GM10248 (cell line): ENCODE measurements around the gene HESX1.
A peak's percentile ranks its signal among the peaks of the same experiment; 100 is the strongest.

Source experiments
- CTCF ChIA-PET: fragments of 300-600 bp; sonication (Branson Sonifier 250); formaldehyde crosslinking; extraction: SDS; loops from one replicate; lab custom pipeline; 2021; ENCODE audit warnings: antibody characterized with exemption; lab: Yijun Ruan, JAX
- POLR2A ChIA-PET: fragments of 350-650 bp; sonication (Branson Sonifier 250); formaldehyde crosslinking; extraction: SDS; loops from one replicate; lab custom pipeline; 2020; ENCODE audit warnings: antibody characterized with exemption; lab: Yijun Ruan, JAX
- DNase-seq: peaks from one replicate; pipeline ENCODE4 v3.0.0; 2012; ENCODE audit errors: extremely low spot score
- TF ChIP-seq, protein P1 (sequence below): IDR thresholded peaks from 2 replicates; pipeline ENCODE4 v1.5.1; 2012; ENCODE audit warnings: mild to moderate bottlenecking, low read depth; ENCODE audit errors: extremely low read depth, missing control alignments, control extremely low read depth

The HESX1 gene

DNA sequence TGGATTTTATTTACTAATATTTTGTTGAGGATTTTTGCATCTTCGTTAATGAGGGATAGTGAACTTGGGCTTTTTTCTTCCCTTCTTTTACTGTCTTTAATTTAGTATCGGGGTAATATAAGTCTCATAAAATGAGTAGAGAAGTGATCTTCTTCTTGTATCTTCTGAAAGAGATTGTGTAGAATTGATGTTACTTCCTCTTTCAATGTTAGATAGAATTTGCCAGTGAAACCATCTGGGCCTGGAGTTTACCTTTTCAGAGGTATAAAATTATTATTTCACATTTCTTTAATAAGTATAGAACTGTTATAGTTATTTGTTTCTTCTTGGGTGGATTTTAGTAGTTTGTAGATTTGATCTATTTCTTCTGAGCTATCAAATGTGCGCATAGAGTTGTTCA, 7.8 kb downstream of the HESX1 start:
- no peak for DNase-seq
- ChIA-PET POLR2A (no interaction called here), CTCF (interaction anchor here (4.4 kb wide), 1 partner anchor 13 kb away, joined by 13 read pairs; no protein-coding TSS in a partner anchor)
- TF ChIP-seq, protein P1, sequence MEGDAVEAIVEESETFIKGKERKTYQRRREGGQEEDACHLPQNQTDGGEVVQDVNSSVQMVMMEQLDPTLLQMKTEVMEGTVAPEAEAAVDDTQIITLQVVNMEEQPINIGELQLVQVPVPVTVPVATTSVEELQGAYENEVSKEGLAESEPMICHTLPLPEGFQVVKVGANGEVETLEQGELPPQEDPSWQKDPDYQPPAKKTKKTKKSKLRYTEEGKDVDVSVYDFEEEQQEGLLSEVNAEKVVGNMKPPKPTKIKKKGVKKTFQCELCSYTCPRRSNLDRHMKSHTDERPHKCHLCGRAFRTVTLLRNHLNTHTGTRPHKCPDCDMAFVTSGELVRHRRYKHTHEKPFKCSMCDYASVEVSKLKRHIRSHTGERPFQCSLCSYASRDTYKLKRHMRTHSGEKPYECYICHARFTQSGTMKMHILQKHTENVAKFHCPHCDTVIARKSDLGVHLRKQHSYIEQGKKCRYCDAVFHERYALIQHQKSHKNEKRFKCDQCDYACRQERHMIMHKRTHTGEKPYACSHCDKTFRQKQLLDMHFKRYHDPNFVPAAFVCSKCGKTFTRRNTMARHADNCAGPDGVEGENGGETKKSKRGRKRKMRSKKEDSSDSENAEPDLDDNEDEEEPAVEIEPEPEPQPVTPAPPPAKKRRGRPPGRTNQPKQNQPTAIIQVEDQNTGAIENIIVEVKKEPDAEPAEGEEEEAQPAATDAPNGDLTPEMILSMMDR, result no peak

- CTCF ChIA-PET, result interaction anchor here (3.3 kb wide), 1 partner anchor 14 kb away, joined by 23 read pairs; no protein-coding TSS in a partner anchor
- no peak for DNase-seq
- TF ChIP-seq, protein P1, result no peak
- POLR2A ChIA-PET, result no interaction called here
Measured at GRCh38 chr3:57184526-57184925, 15.3 kb downstream of the HESX1 start.

- CTCF ChIA-PET, result interaction anchor here (0.8 to 2.9 kb wide), 14 partner anchors 10 to 674 kb away, joined by 3 to 30 read pairs (median 4); no protein-coding TSS in a partner anchor
- POLR2A ChIA-PET, result no interaction called here
- peak; percentile 30 for DNase-seq
- TF ChIP-seq, protein P1, result peak; percentile 66
Measured at GRCh38 chr3:57179580-57180410, 20.0 kb downstream of the HESX1 start.

DNA sequence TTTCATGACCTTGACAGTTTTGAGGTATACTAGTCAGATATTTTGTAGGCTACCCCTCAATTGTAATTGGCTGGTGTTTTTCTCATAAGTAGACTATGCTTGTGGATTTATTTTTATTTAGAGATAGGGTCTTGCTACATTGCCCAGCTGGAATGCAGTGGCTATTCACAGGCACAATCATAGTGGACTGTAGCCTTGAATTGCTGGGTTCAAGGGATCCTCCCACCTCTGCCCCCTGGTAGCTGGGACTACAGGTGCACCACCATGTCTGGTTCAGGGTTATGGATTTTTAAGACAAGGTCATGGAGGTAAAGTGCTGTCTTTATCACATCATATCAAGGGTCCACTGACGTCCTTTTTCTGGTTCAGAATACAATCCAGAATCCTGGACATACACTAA, 23.7 kb downstream of the HESX1 start:
- TF ChIP-seq, protein P1, result no peak
- ChIA-PET POLR2A (no interaction called here), CTCF (no interaction called here)
- DNase-seq, result no peak

GRCh38 chr3:57173687-57174086, 26.1 kb downstream of the HESX1 start:
- ChIA-PET CTCF (interaction anchor here (3.0 kb wide), 1 partner anchor 15 kb away, joined by 10 read pairs; no protein-coding TSS in a partner anchor), POLR2A (no interaction called here)

GRCh38 chr3:57170946-57171345, 28.8 kb downstream of the HESX1 start:
- DNase-seq, result no peak
- ChIA-PET POLR2A (no interaction called here), CTCF (interaction anchor here (0.7 to 4.2 kb wide), 20 partner anchors 8 to 995 kb away, joined by 3 to 30 read pairs (median 4); no protein-coding TSS in a partner anchor)
- TF ChIP-seq, protein P1, result no peak

More at GRCh38 chr3:57173687-57174086, 26.1 kb downstream of the HESX1 start:
- no peak for DNase-seq
- TF ChIP-seq, protein P1, result no peak
